Thyroid gland (tissue), 4 donors: ENCODE data around the gene ZNF580. TPM values are rescaled to one million over a fixed set of nuclear protein-coding genes. Genes with fewer than 3 reads are reported as not detected.

Experiments
- DNase-seq, 2 donors: peaks; one replicate each; pipeline ENCODE4 v3.0.0-alpha.2; 2019
- H3K27ac ChIP-seq, 3 donors: fragments of 200-600 bp; sonication (generic); 1 replicate in 2 of 3; 2 replicates in 1 of 3; pipeline ENCODE4 v1.5.1; 2016 to 2019; ENCODE audit warnings: mild to moderate bottlenecking in 1 of 3, moderate library complexity in 1 of 3
- H3K27me3 ChIP-seq: fragments of 200-600 bp; sonication (generic); one replicate; pipeline ENCODE4 v1.5.1; 2019
- H3K36me3 ChIP-seq, 2 donors: fragments of 200-600 bp; sonication (generic); one replicate each; pipeline ENCODE4 v1.5.1; 2016 to 2019
- H3K4me1 ChIP-seq, 2 donors: fragments of 200-600 bp; sonication (generic); one replicate each; pipeline ENCODE4 v1.5.1; 2017 to 2019
- H3K4me3 ChIP-seq, 3 donors: fragments of 200-600 bp; sonication (generic); replicated peaks in 1 of 3; 1 replicate in 2 of 3; 2 replicates in 1 of 3; pipeline ENCODE4 v1.5.1; 2016; ENCODE audit warnings: mild to moderate bottlenecking in 1 of 3
- H3K9me3 ChIP-seq: fragments of 200-600 bp; sonication (generic); one replicate; pipeline ENCODE4 v1.5.1; 2017
- CTCF ChIP-seq, 6 experiments: fragments of 200-600 bp in 3 of 6; fragments of 450-650 bp in 3 of 6; sonication (generic) in 3 of 6; IDR thresholded peaks; one replicate each; pipeline ENCODE4 v1.5.1; 2016 to 2019; ENCODE audit warnings: antibody characterized with exemption in 6 of 6, mild to moderate bottlenecking in 2 of 6, inconsistent platforms in 1 of 6, moderate library complexity in 1 of 6
- POLR2A ChIP-seq, 2 donors: fragments of 450-650 bp; IDR thresholded peaks; one replicate each; pipeline ENCODE4 v1.6.1; 2017; ENCODE audit warnings: antibody characterized with exemption in 2 of 2, mild to moderate bottlenecking in 2 of 2, moderate library complexity in 1 of 2
- WGBS, 2 donors: methylation state at CpG; one replicate each; pipeline ENCODE4 v1.1.5; 2017; 5-methylcytosine and 5-hydroxymethylcytosine counted together
- intact Hi-C: fragments of 100-400 bp; cut with DNase I; formaldehyde crosslinking; loops from one replicate; pipeline ENCODE4 v1.15.1; 2023
- total RNA-seq, 4 donors: library from RNA; depleted of rRNA; stranded (reverse); fragments of >200 nt; gene quantifications; one replicate each; pipeline ENCODE4 v1.2.3, GENCODE V29; 2016

The ZNF580 gene
- total RNA-seq, 4 donors from 2014 or later: 29.9 to 61.1 (median 44.8) TPM

GRCh38 chr19:55605637-55606470, 34.9 kb upstream of the ZNF580 start, which contains the start of gene ZNF865:
ZNF865 (plus strand) TSS chr19:55605647; CDS start chr19:55613619, 7,972 bp downstream.
- TF ChIP-seq CTCF (IDR thresholded peaks at IDR 0.05) (peak; percentile 37 to 80 (median 64)), POLR2A (IDR thresholded peaks at IDR 0.05) (no peak)
- Histone ChIP-seq H3K27me3 (no peaks in the 10 kb centered on the region), H3K27ac (peak within 1 kb of the TSS; percentile 92 to 94 (median 94)), H3K9me3 (no peaks in the 10 kb centered on the region), H3K4me1 (peaks cover 16 to 24% of the 10 kb centered on the region in 2 donors), H3K4me3 (peak within 1 kb of the TSS; percentile 66 to 95 (median 83)), H3K36me3 (no peaks in the 10 kb centered on the region)
- 1 to 2% methylated on average over 18 to 24 of the region's 44 CpGs for WGBS, 2 donors
- intact Hi-C loops: loop anchor here (5.0 kb wide), 1 partner anchor 89 kb away; no protein-coding TSS in a partner anchor
- DNase-seq: peak; percentile 79 to 85

DNA sequence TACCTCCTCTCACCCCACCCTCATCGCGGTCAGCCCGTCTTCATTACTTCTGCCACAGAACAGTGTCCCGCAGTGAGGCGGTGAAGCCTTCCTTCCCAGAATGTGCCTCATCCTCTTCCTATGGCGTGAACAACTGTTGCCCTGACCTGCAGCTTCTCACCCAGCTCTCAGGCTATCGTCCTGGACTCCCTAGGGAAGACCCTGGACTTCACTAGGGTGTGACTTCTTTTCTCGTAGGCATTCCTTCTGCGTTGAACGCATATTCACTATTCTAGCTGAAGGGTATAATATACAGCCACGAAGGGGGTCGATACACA, 34.4 kb upstream of the ZNF580 start:
- 16 to 19% methylated on average over 12 of the region's 12 CpGs for WGBS, 2 donors
- intact Hi-C loops: loop anchor here (5.0 kb wide), 1 partner anchor 89 kb away; no protein-coding TSS in a partner anchor
- no peaks in the 10 kb centered on the region for H3K27me3 ChIP-seq
- no peak for TF ChIP-seq CTCF (IDR thresholded peaks at IDR 0.05)
- TF ChIP-seq POLR2A (IDR thresholded peaks at IDR 0.05): no peak
- no peak for DNase-seq
- H3K4me3 ChIP-seq: peak overlapping the region in 1 of 3 donors; percentile 95
- no peaks in the 10 kb centered on the region for H3K36me3 ChIP-seq
- no peaks in the 10 kb centered on the region for H3K9me3 ChIP-seq
- peaks cover 13 to 18% of the 10 kb centered on the region in 2 donors for H3K4me1 ChIP-seq
- H3K27ac ChIP-seq: peak overlapping the region in 1 of 3 donors; percentile 94

GRCh38 chr19:55606817-55607216, 34.0 kb upstream of the ZNF580 start:
- H3K27me3 ChIP-seq: no peaks in the 10 kb centered on the region
- TF ChIP-seq CTCF (IDR thresholded peaks at IDR 0.05): no peak
- TF ChIP-seq POLR2A (IDR thresholded peaks at IDR 0.05): no peak
- DNase-seq: no peak
- H3K36me3 ChIP-seq: no peaks in the 10 kb centered on the region
- H3K27ac ChIP-seq: no peak overlapping the region
- 48 to 61% methylated on average over 9 of the region's 9 CpGs for WGBS, 2 donors
- H3K4me1 ChIP-seq: peaks cover 13 to 18% of the 10 kb centered on the region in 2 donors
- peak overlapping the region in 1 of 3 donors; percentile 95 for H3K4me3 ChIP-seq
- no peaks in the 10 kb centered on the region for H3K9me3 ChIP-seq
- intact Hi-C loops: loop anchor here (5.0 kb wide), 1 partner anchor 90 kb away; no protein-coding TSS in a partner anchor

DNA sequence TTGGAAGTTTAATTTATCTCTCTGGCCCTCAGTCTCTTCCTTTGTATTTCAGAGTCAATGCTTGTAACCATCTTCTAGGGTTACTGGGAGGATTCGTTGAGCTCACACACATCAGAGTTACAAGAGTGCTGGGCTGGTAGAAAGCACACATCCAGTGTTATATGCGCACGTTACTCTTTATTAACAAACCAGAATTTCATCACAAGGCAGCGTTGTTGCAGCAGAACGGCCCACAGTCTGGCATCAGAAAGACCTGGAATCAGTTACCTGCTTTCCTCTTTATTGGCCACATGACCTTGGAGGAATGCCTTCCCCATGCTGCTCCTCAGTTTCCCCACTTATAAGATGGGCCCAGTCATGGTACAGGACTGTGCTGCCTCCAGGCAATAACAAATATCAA, 31.5 kb upstream of the ZNF580 start:
- Histone ChIP-seq H3K27me3 (no peaks in the 10 kb centered on the region), H3K9me3 (no peaks in the 10 kb centered on the region), H3K36me3 (peaks cover 0 to 3% of the 10 kb centered on the region in 2 donors), H3K4me1 (peaks cover 12 to 14% of the 10 kb centered on the region in 2 donors), H3K4me3 (no peak overlapping the region), H3K27ac (no peak overlapping the region)
- WGBS, 2 donors: 90 to 98% methylated on average over 5 of the region's 5 CpGs
- intact Hi-C loops: loop anchor here (5.0 kb wide), 1 partner anchor 92 kb away; no protein-coding TSS in a partner anchor
- no peak for TF ChIP-seq POLR2A (IDR thresholded peaks at IDR 0.05)
- no peak for TF ChIP-seq CTCF (IDR thresholded peaks at IDR 0.05)
- no peak for DNase-seq
